Stimulated activated CD8-positive, alpha-beta memory T cell treated with anti-CD3 and anti-CD28 coated beads, Interleukin-7, amount 100 ng/mL, for 48 hours (primary cell): ENCODE measurements around the gene ACIN1.
A peak's percentile ranks its signal among the peaks of the same experiment; 100 is the strongest.

ENCODE experiments used
- DNase-seq, 2 donors: peaks; one replicate each; pipeline ENCODE4 v3.0.0-alpha.2; 2020; ENCODE audit warnings: low read depth in 1 of 2; ENCODE audit errors: extremely low read depth in 1 of 2

Gene ACIN1

GRCh38 chr14:23058654-23059504, 36.1 kb downstream of the ACIN1 start:
- no peak for DNase-seq

GRCh38 chr14:23057757-23058653, 36.9 kb downstream of the ACIN1 start:
- DNase-seq: peak; percentile 68 to 79

DNA sequence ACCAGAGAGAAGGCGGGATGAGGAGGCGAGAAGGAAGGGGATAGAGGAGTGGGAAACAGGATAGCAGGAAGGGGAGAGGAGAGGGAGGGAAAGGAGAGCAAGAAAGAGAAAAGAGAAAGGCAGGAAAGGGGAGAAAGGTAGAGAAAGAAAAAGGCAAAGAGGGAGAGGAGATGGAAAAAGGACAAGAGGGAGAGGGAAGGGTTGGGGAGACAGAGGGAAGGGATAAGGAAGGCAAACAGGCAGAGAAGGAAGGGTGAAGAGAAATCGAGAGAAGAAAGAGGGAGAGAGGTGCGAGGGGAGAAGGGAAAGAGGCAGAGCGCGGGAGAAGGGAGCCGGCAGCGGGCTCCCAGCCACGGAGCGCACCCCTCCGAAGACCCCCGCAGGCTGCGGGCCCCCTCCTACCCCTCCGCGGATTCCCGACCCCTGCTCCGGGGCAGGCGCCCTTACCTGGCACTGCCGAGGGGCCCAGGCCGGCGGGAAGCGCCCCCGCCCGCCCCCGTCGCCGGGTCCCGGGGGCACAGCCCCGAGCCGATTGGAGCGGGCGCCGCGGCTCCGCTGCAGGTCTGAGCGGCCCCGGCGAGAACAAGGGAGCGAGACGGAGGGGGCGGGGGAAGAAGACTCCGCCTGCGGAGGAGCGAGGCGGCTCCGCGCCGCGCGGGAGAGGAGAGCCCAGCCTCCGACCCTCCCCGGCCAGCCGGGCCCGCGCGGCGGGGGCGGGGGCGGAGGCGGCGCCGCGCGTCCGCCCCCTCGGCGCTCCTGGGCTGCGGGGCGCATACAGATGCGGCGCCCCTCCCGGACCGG, 37.8 kb downstream of the ACIN1 start, which contains the start of gene CDH24:
CDH24 (minus strand) TSS at position 565 of the 801 bp plus-strand sequence. CDS start 1,787 bp downstream, outside the sequence.
- peak in 1 of 2 donors; percentile 53 for DNase-seq

DNA sequence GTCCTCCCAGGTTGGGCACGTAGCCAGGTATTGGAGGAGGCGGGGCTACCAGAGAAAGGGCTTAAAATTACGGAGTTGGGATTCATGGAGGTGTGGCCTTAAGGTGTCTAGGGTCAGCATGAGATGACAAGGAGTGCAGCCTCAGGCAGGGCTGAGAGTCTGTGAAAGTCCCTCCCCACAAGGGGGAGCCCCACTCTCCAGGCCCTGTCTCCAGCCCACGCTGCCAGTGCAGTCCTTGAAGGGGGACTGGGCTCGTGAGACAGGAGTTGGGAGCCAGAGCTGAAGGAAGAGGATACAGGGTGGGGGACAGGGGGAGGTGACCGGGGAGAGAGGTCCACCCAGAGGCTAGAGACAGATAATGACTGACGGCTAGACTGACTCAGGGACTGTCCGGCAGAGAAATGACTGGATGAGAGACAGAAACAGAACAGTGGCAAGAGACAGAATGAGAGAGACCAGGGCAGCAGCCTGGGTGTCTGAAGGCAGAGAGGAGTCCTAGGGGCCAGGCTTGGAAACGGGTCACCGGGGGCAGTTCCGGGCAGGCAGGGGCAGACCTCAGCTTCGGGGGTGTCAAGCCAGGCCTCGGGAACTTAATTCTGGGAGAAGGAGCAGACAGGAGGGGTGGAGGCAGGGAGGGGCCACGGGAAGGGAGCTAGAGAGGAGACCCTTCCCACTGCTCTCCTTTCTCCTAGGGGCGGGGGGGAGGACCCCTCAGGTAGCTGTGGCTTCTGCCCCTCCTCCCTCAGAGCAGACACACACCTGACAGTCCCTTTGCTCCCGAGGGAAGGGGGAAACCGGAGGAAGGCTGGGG, 38.6 kb downstream of the ACIN1 start:
- DNase-seq: peak in 1 of 2 donors; percentile 34

DNA sequence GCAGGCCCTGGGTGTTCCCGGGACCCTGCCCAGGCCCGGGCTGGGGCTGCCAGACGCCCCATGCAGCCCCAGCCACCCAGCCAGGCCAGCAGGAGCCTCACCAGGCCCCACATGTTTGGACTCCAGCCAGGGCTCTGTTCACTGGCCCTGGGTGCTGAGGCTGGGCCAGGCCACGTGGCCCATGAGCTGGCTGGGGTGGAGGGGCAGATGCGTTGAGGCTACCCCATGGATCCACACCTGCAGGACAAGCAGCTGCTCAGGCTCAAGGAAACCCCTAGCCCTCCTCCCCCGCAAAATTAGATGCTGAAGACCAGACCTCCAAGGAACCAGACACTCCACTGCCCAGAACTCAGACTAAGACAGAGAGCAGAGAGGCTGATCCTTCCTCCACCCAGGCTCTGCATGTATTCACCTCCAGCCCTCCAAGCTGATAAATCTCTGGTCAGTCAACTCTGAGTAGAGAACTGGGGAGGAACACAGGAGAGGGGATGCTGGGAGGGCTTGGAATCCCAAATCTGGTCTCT, 39.3 kb downstream of the ACIN1 start:
- no peak for DNase-seq

- DNase-seq: no peak
Observed at GRCh38 chr14:23055147-23055550, 39.8 kb downstream of the ACIN1 start.

DNA sequence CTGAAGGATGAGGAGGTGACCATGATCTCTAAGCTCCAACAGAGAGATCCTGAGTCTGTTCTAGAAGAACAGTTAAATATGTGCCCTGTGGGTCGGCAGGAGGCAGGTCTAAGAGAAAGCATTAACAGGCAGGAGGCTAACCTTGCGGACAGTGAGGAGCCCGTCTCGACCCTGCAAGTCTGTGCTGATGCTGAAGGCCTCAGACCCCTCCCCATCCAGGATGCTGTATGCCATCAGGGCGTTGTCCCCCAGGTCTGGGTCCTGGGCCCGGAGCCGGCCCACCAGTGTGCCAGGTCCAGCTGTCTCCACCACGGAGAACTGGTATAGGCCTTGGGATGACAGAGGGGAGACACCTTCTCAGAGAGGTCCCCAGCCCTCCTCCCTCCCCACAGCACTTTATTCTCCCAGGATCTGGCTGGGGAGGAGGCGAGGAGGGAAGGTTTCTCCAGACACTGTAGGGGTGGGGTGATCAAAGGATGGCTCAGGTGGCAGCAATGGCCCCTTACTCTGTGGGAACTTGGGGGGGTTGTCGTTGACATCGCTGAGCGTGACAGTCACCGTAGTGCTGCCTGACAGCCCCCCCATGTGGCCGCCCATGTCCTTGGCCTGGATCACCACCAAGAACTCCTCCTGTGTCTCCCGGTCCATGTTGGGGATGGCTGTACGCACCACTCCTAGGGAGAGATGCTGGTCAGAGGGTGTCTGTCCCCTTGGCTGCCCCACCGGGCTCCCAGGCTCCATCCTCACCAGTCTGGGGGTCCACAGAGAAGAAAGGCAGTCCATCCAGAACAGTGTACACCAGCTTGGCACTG, 40.7 kb downstream of the ACIN1 start:
- DNase-seq: no peak

- no peak for DNase-seq
Observed at GRCh38 chr14:23053426-23053825, 41.5 kb downstream of the ACIN1 start.

DNA sequence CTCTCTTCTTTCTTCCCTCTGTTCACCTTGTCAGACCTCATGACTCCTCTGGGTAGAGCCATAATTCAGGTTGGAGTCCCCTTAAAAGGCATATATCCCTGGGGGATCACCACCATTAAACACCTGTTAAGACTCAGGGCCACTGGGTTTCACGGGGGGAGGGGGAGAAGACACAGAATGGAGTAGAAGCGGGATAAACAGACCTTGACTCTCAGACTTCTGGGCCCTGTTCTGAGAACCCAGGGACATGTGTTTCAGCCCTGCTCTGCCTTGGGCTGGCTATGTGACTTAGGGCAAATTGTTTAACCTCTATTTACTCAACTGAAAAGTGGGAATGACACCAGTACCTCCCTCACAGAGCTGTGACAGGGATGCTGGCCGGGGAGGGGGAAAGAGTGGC, 42.3 kb downstream of the ACIN1 start:
- DNase-seq: no peak

GRCh38 chr14:23052182-23052623, 42.7 kb downstream of the ACIN1 start:
- DNase-seq: no peak

DNA sequence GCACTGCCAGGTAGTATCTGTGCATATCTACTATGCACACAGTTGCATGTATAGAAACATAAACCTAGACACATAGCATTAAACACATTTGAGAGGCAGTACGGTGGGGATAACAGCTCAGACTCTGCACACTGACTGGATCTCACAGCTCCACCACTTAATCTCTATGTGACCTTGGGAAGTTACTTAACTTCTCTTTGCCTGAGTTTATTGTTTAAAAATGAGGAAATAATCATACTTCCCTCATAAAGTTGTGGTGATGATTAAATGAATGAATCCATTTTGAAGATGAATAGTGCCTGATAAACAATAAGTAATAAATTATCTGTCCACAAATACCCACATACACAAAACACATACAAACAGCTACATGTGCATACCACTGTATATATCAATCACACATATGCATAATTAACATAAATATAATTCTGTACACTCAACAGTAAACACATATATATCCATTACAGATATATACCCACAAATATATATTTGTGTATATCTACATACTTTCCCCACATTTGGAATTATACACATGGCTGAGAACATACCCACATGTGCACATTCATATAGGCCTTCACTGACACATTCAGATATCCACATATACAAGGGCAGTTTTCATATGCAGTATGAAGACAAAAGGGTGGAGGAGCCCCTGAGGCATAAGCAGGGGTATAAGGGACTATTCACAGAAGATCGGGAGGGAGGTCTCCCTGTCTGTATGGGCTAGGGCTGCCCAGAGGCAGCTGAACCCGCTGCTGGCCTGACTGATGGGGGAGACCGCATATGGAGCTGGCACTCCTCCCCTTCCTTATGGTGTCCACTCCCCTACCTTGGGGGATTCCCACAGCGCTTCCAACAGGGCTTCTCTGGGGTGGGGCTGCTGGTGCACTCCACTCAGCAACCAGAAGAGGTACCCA, 43.5 kb downstream of the ACIN1 start:
- no peak for DNase-seq

- DNase-seq: no peak
Observed at GRCh38 chr14:23049011-23049410, 45.9 kb downstream of the ACIN1 start.

DNA sequence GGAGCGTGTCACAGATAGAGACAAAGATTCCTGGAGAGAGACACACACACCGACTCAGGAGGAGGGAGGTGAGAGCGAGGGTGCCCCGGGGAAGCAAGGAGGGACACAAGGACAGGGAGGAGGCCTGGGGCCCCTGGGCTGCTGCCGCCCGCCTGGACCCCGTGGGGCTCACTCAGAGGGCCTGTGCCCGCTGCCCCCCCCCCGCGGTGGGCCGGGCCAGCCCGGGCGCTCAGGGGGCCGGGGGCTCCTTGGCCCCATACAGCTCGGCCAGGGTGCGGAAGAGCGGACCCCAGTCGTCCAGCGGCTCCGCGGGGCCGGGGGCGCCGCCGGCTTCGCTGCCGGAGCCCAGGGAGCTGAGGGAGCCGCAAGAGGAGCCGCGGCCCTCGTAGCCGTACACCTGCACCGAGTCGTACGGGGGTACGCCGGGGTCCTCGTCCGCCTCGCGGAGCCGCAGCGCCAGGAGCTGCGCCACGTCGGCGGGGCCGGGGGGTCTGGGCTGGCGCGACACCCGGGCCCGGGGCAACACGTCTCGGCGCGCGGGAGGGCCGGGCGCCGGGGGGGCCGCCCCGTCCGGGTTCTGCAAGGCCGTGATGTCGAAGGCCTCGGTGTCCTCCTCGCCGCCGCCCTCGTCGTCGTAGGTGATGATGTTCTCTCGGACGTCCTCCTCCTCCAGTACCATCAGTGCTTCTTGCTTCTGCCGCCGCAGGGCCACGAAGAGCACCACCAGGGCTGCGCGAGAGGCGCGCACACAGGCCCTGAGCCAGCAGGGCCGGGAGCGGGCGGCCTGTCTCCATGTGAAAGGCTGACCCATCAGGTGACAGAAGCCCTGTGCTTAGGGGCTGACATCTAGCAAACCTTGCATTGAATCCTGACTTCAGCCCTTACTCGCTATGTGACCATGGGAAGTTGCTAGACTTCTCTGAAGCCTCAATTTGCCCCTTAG, 46.9 kb downstream of the ACIN1 start:
- no peak for DNase-seq

GRCh38 chr14:23047034-23047634, 47.8 kb downstream of the ACIN1 start:
- no peak for DNase-seq

- DNase-seq: no peak
Observed at GRCh38 chr14:23045419-23046357, 49.2 kb downstream of the ACIN1 start.
